Measurements from ENCODE around the gene CNTNAP2. TPM values are rescaled to one million over a fixed set of nuclear protein-coding genes. Genes with fewer than 3 reads are reported as not detected.

CNTNAP2 gene
- total RNA-seq, 6 experiments from 2014 or later: 0.07 to 0.13 (median 0.12) TPM; not detected in 3

DNA sequence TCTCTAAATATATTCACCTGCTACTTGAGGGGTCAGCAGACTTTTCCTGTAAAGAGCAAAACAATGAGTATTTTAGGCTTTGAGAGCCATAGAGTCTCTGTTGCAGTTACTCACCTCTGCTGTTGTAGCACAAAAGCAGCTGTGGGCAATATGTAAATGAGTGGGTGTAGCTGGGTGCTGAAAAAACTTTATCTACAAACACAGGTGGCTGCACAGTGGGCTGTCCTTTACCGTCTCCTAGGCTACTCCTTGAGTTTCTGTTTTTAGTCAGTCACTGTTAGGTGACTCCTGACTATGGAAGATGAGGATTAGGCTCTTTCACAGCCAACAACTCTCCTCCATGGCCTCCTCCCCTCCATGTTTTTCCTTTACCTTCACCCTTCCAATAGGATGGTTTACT, 2187.9 kb downstream of the CNTNAP2 start:
- no peaks in the 10 kb centered on the region for H3K4me1 Mint-ChIP-seq (ENCODE audit: low read depth)
- peaks cover 26% of the 10 kb centered on the region for H3K9me3 Mint-ChIP-seq
- H3K4me3 Mint-ChIP-seq: no peak overlapping the region
- DNase-seq: no peak
- no peaks in the 10 kb centered on the region for H3K36me3 Mint-ChIP-seq (ENCODE audit: low read depth)
- TF ChIP-seq, protein P1, sequence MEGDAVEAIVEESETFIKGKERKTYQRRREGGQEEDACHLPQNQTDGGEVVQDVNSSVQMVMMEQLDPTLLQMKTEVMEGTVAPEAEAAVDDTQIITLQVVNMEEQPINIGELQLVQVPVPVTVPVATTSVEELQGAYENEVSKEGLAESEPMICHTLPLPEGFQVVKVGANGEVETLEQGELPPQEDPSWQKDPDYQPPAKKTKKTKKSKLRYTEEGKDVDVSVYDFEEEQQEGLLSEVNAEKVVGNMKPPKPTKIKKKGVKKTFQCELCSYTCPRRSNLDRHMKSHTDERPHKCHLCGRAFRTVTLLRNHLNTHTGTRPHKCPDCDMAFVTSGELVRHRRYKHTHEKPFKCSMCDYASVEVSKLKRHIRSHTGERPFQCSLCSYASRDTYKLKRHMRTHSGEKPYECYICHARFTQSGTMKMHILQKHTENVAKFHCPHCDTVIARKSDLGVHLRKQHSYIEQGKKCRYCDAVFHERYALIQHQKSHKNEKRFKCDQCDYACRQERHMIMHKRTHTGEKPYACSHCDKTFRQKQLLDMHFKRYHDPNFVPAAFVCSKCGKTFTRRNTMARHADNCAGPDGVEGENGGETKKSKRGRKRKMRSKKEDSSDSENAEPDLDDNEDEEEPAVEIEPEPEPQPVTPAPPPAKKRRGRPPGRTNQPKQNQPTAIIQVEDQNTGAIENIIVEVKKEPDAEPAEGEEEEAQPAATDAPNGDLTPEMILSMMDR (IDR thresholded peaks at IDR 0.05): no peak
- peaks cover 5% of the 10 kb centered on the region; the same call in 1 of the 2 replicates for H3K27me3 Mint-ChIP-seq (ENCODE audit: insufficient read depth)
- H3K27ac Mint-ChIP-seq: no peak overlapping the region

DNA sequence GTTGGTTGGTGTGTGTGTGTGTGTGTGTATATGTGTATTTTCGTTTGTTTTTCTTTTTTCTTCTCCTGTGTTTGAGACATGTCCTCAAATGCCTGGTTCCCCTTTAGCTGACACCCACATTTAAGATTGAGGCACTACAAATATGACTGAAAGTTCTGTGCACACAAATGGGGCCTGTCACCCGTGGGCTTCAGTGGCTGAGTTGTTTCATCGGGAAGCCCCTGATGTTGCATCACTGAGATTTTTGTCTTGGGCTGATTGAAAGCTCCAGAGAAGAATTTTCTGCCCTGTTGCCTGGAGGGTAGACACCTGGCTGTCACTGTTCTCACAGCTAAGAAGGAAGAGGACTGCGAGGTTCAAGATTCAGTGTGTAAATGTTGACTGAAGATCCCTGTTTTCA, 2190.2 kb downstream of the CNTNAP2 start:
- Mint-ChIP-seq H3K27ac (no peak overlapping the region), H3K4me3 (no peak overlapping the region), H3K36me3 (ENCODE audit: low read depth) (no peaks in the 10 kb centered on the region), H3K4me1 (ENCODE audit: low read depth) (no peaks in the 10 kb centered on the region), H3K9me3 (peaks cover 28% of the 10 kb centered on the region), H3K27me3 (ENCODE audit: insufficient read depth) (peaks cover 5% of the 10 kb centered on the region; the same call in 1 of the 2 replicates)
- TF ChIP-seq, protein P1 (IDR thresholded peaks at IDR 0.05): no peak
- DNase-seq: no peak

DNA sequence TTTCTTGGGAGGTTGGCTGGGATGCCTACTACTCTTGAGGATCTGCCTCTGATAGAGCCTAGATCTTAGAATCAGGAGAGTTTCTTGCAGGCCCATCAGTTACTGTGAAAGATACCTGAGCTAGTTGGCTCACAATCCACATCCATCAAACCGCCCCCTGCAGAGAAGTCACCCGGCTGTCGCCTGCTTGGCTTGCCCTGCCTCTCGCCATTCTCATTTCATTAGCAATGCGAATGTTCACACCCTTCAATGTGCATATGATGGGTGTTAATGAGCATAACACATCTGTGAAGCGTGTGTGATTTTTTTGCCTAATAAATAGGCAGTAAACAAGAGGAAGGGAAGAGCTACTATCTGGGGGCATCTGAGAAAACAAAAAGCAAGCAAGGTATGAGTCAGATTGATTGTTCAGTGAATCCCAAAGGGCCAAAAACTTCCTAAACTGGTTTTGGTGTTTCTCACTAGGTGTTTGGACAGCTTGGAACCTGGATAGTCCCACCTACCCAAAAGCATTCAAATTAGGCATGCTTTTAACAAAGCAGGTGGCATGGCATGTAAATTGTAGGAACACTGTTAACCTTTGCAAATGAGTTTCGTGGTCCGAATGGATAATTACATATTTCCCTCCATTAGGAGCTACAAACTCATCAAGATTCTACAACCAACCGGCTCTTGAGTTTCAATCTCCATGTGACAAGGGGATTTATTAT, 2201.7 kb downstream of the CNTNAP2 start:
- Mint-ChIP-seq H3K4me1 (ENCODE audit: low read depth) (no peaks in the 10 kb centered on the region), H3K36me3 (ENCODE audit: low read depth) (no peaks in the 10 kb centered on the region), H3K4me3 (no peak overlapping the region), H3K27me3 (ENCODE audit: insufficient read depth) (no peaks in the 10 kb centered on the region), H3K27ac (no peak overlapping the region), H3K9me3 (peaks cover 16% of the 10 kb centered on the region)
- DNase-seq: no peak
- TF ChIP-seq, protein P1 (IDR thresholded peaks at IDR 0.05): no peak

DNA sequence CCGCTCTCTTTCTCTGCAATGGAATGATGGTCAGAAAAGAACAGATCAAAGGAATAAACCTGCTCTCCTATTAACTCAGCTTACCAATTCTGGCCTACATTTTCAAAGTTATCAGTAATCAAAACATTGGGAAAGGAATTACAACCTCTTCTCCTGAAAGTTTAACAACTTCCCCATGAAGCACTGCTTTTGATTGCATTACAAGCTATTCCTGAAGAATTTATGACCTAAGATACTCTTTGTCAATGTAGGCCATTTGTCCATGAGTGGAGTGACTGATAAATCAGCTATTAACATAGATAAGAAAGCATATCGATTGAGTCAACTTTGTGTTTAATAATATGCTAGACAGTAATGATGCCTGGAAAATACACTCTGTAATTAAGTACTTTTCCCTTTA, 2202.2 kb downstream of the CNTNAP2 start:
- Mint-ChIP-seq H3K27ac (no peak overlapping the region), H3K27me3 (ENCODE audit: insufficient read depth) (no peaks in the 10 kb centered on the region), H3K4me3 (no peak overlapping the region), H3K36me3 (ENCODE audit: low read depth) (no peaks in the 10 kb centered on the region), H3K4me1 (ENCODE audit: low read depth) (no peaks in the 10 kb centered on the region), H3K9me3 (peaks cover 20% of the 10 kb centered on the region)
- DNase-seq: no peak
- TF ChIP-seq, protein P1 (IDR thresholded peaks at IDR 0.05): no peak

DNA sequence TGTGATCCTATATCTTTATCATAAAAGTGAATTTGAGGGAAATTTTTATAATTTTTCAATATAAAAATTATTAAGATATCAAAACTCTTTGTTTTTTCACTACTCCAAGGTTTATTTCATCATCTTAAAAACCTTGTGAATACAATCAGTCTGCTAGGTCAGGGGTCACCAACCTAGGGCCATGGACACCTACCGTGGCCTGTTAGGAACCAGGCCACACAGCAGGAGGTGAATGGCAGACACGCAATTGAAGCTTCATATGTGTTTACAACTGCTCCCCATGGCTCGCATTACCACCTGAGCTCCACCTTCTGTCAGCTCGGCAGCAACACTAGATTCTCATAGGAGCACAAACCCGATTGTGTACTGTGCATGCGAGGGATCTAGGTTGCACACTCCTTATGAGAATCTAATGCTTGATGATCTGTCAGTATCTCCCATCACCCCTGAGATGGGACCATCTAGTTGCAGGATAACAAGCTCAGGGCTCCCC, 2202.8 kb downstream of the CNTNAP2 start:
- Mint-ChIP-seq H3K4me1 (ENCODE audit: low read depth) (no peaks in the 10 kb centered on the region), H3K27ac (no peak overlapping the region), H3K4me3 (no peak overlapping the region), H3K27me3 (ENCODE audit: insufficient read depth) (no peaks in the 10 kb centered on the region), H3K9me3 (peaks cover 24% of the 10 kb centered on the region), H3K36me3 (ENCODE audit: low read depth) (no peaks in the 10 kb centered on the region)
- DNase-seq: no peak
- TF ChIP-seq, protein P1 (IDR thresholded peaks at IDR 0.05): no peak

All from HFFc6 (cell line).